GM10266 (cell line): ENCODE measurements around the gene SATB2.
A peak's percentile ranks its signal among the peaks of the same experiment; 100 is the strongest.

Source experiments
- DNase-seq: peaks from one replicate; pipeline ENCODE4 v3.0.0; 2012; ENCODE audit errors: extremely low spot score
- CTCF ChIP-seq: IDR thresholded peaks from 2 replicates; pipeline ENCODE4 v1.5.1; 2012; ENCODE audit warnings: mild to moderate bottlenecking, low read depth; ENCODE audit not compliant: control insufficient read depth, insufficient read depth; ENCODE audit errors: missing control alignments

SATB2 gene

GRCh38 chr2:199259671-199260070, 198.1 kb downstream of the SATB2 start:
- no peak for TF ChIP-seq CTCF
- DNase-seq: no peak

- peak; percentile 8 for TF ChIP-seq CTCF
- peak; percentile 6 for DNase-seq
These were observed 199.4 kb downstream of the SATB2 start for GRCh38 chr2:199258291-199258690.

- DNase-seq: no peak
- TF ChIP-seq CTCF: no peak
These were observed 200.2 kb downstream of the SATB2 start for GRCh38 chr2:199257261-199258224.

- no peak for DNase-seq
- TF ChIP-seq CTCF: no peak
These were observed 227.6 kb downstream of the SATB2 start for GRCh38 chr2:199230091-199230490.

- TF ChIP-seq CTCF: no peak
- DNase-seq: peak; percentile 14
These were observed 228.6 kb downstream of the SATB2 start for GRCh38 chr2:199228887-199229819.

- DNase-seq: no peak
- no peak for TF ChIP-seq CTCF
These were observed 233.9 kb downstream of the SATB2 start for GRCh38 chr2:199223791-199224190.
